GM12878 (cell line): ENCODE measurements around the gene FLNC. TPM values are rescaled to one million over a fixed set of nuclear protein-coding genes. Genes with fewer than 3 reads are reported as not detected.

ENCODE experiments used
- ATAC-seq: fragments of 200-7000 bp; cut with Tn5 transposase; 3 replicates; pipeline ENCODE4 v1.9.1; 2020; ENCODE audit warnings: mild to moderate bottlenecking, moderate library complexity
- BruUV-seq: library from RNA; stranded (reverse); fragments of 400-500 nt; replicated peaks from 2 replicates; lab custom pipeline; 2021; lab: Mats Ljungman, UMichigan
- CTCF ChIA-PET: fragments of 300-600 bp; sonication (Branson Sonifier 250); formaldehyde crosslinking; extraction: SDS; loops from one replicate; lab custom pipeline; 2021; ENCODE audit warnings: inconsistent platforms; lab: Yijun Ruan, JAX
- POLR2A ChIA-PET: fragments of 350-600 bp; formaldehyde crosslinking; extraction: SDS; loops from one replicate; lab custom pipeline; 2021; ENCODE audit warnings: inconsistent platforms; lab: Charles Lee
- RAD21 ChIA-PET: fragments of 300-600 bp; sonication (Branson Sonifier 250); formaldehyde crosslinking; loops from one replicate; lab custom pipeline; 2023; ENCODE audit warnings: antibody characterized with exemption; ENCODE audit not compliant: unreplicated experiment; lab: Charles Lee
- SMC1A ChIA-PET: fragments of 300-600 bp; sonication (Branson Sonifier 250); formaldehyde crosslinking; loops from one replicate; lab custom pipeline; 2023; ENCODE audit not compliant: unreplicated experiment, uncharacterized antibody; lab: Charles Lee
- DNase-seq: peaks from one replicate; pipeline ENCODE4 v3.0.0-alpha.2; 2011; ENCODE audit warnings: low read depth, low spot score
- FAIRE-seq: peaks from 3 replicates; lab custom pipeline; 2011; peaks lifted over from hg19 to GRCh38; lab: Jason Lieb, UNC
- H2AFZ ChIP-seq: 2 replicates; pipeline ENCODE4 v1.6.0; 2011; ENCODE audit warnings: low read depth, low read length, control low read depth; ENCODE audit not compliant: control insufficient read depth
- H3K27ac ChIP-seq: 2 replicates; pipeline ENCODE4 v1.5.1; 2011; ENCODE audit warnings: control low read depth; ENCODE audit not compliant: control insufficient read depth, insufficient read depth
- H3K27me3 ChIP-seq, 2 experiments: replicated peaks in 1 of 2; 2 replicates each; pipeline versions ENCODE4 v1.6.0 to v1.6.1; 2011; ENCODE audit warnings: low read length in 1 of 2; ENCODE audit not compliant: control insufficient read depth in 2 of 2, insufficient read depth in 2 of 2
- H3K36me3 ChIP-seq, 2 experiments: 2 replicates each; pipeline ENCODE4 v1.5.1; 2011; ENCODE audit warnings: low read length in 1 of 2; ENCODE audit not compliant: control insufficient read depth in 2 of 2, insufficient read depth in 2 of 2
- H3K4me1 ChIP-seq: 2 replicates; pipeline ENCODE4 v1.6.1; 2011; ENCODE audit warnings: mild to moderate bottlenecking, low read length, moderate library complexity, mixed read lengths; ENCODE audit not compliant: control insufficient read depth, insufficient read depth
- H3K4me2 ChIP-seq: 2 replicates; pipeline ENCODE4 v1.6.0; 2011; ENCODE audit warnings: control low read depth; ENCODE audit not compliant: control insufficient read depth, insufficient read depth
- H3K4me3 ChIP-seq: fragments of 200-600 bp; sonication (generic); 2 replicates; pipeline ENCODE4 v1.5.1; 2016
- H3K79me2 ChIP-seq: 2 replicates; pipeline ENCODE4 v1.6.0; 2011; ENCODE audit warnings: low read length; ENCODE audit not compliant: control insufficient read depth, insufficient read depth
- H3K9ac ChIP-seq: 2 replicates; pipeline ENCODE4 v1.8.0; 2011; ENCODE audit warnings: low read length, control low read depth, mixed read lengths; ENCODE audit not compliant: control insufficient read depth, insufficient read depth
- H3K9me3 ChIP-seq: replicated peaks from 3 replicates; pipeline ENCODE4 v1.5.1; 2011; ENCODE audit warnings: mild to moderate bottlenecking, low read length; ENCODE audit not compliant: control insufficient read depth, insufficient read depth
- H4K20me1 ChIP-seq: 2 replicates; pipeline ENCODE4 v1.6.0; 2011; ENCODE audit not compliant: control insufficient read depth, insufficient read depth
- ASH2L ChIP-seq: fragments of 300-600, 200-600 bp; sonication (generic); IDR thresholded peaks from 2 replicates; pipeline ENCODE4 v1.6.1; 2017; ENCODE audit warnings: low read depth, mild to moderate bottlenecking, borderline replicate concordance
- IKZF2 ChIP-seq, 2 experiments: fragments of 450-650 bp; IDR thresholded peaks; 2 replicates each; pipeline ENCODE4 v1.6.1; 2017; ENCODE audit warnings: mild to moderate bottlenecking in 2 of 2, moderate library complexity in 2 of 2
- IRF4 ChIP-seq: IDR thresholded peaks from 2 replicates; pipeline ENCODE4 v1.6.1; 2011; ENCODE audit warnings: low read depth, low read length
- JUNB ChIP-seq: IDR thresholded peaks from 2 replicates; pipeline ENCODE4 v1.6.1; 2016; ENCODE audit warnings: antibody characterized with exemption, mild to moderate bottlenecking
- WGBS: methylation state at CpG from one replicate; pipeline ENCODE4 v1.1.6; 2016; ENCODE audit warnings: low lambda C conversion rate; ENCODE audit not compliant: insufficient replicate concordance, insufficient coverage; ENCODE audit errors: missing lambda C conversion rate; 5-methylcytosine and 5-hydroxymethylcytosine counted together
- in situ Hi-C: fragments of 300-500 bp; cut with MboI; formaldehyde crosslinking; loops from 9 replicates; pipeline ENCODE4 v1.14.3; 2018; ENCODE audit warnings: mixed read lengths
- intact Hi-C: fragments of 100-400 bp; cut with micrococcal nuclease; formaldehyde crosslinking; loops from one replicate; pipeline ENCODE4 v1.14.2; 2022; ENCODE audit not compliant: unreplicated experiment
- polyA plus RNA-seq, 11 experiments: library from polyadenylated mRNA; depleted of rRNA in 4 of 11; unstranded in 6 of 11; stranded (reverse) in 5 of 11; fragments of >200 nt; fragmentation: Nextera tagmentation in 4 of 11; fragmentation: Illumina TruSeq in 1 of 11; extraction: Ambion mirVana in 4 of 11; extraction: Trizol in 1 of 11; gene quantifications; 1 replicate in 1 of 11; 2 replicates in 10 of 11; pipeline versions ENCODE4 v1.2.1 to v1.2.3, GENCODE V29; 2011 to 2016; ENCODE audit warnings: inconsistent platforms in 2 of 11, missing spikeins in 2 of 11, low read depth in 1 of 11
- total RNA-seq, 4 experiments: library from RNA; depleted of rRNA in 3 of 4; stranded (reverse); fragments of >200 nt in 3 of 4; fragmentation: Illumina TruSeq in 1 of 4; extraction: Trizol in 1 of 4; gene quantifications; 2 replicates each; pipeline versions ENCODE4 v1.2.1 to v1.2.3, GENCODE V29; 2013 to 2021
- TF ChIP-seq, protein P1 (sequence below): IDR thresholded peaks from 2 replicates; pipeline ENCODE4 v1.6.1; 2011; ENCODE audit warnings: low read depth, low read length, improper control_type of control experiment, borderline replicate concordance
- TF ChIP-seq, protein P2 (sequence below): fragments of 150-350 bp; IDR thresholded peaks from 2 replicates; pipeline ENCODE4 v1.6.1; 2016; ENCODE audit warnings: low read depth, low read length

FLNC gene
- total and polyA plus RNA-seq, 10 of the 15 experiments (the other 5 are each of a cell fraction or from before 2014, with no cell fraction given): 0.01 to 0.21 (median 0.06) TPM; not detected in 3

GRCh38 chr7:128804484-128804883, 25.7 kb upstream of the FLNC start:
- Histone ChIP-seq H3K27me3 (no peaks in the 10 kb centered on the region), H4K20me1 (no peaks in the 10 kb centered on the region), H3K9me3 (no peaks in the 10 kb centered on the region), H3K27ac (no peak overlapping the region), H3K9ac (no peak overlapping the region), H3K36me3 (no peaks in the 10 kb centered on the region), H3K4me1 (no peaks in the 10 kb centered on the region), H3K79me2 (no peaks in the 10 kb centered on the region), H3K4me2 (no peak overlapping the region), H2AFZ (no peak overlapping the region), H3K4me3 (no peak overlapping the region)
- no TSS peak for BruUV-seq
- ChIA-PET CTCF (no interaction called here), RAD21 (no interaction called here), POLR2A (no interaction called here), SMC1A (interaction anchor here (1.3 kb wide), 1 partner anchor 24 kb away, joined by 3 read pairs; no protein-coding TSS in a partner anchor)
- in situ Hi-C loops: no loop called here
- DNase-seq (no peak), ATAC-seq (no peak), FAIRE-seq (no peak)
- WGBS: 80% methylated on average over 6 of the region's 6 CpGs
- intact Hi-C loops: no loop called here
- TF ChIP-seq, protein P1, sequence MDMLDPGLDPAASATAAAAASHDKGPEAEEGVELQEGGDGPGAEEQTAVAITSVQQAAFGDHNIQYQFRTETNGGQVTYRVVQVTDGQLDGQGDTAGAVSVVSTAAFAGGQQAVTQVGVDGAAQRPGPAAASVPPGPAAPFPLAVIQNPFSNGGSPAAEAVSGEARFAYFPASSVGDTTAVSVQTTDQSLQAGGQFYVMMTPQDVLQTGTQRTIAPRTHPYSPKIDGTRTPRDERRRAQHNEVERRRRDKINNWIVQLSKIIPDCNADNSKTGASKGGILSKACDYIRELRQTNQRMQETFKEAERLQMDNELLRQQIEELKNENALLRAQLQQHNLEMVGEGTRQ: no peak
- TF ChIP-seq JUNB (no peak), ASH2L (no peak), IKZF2 (IDR thresholded peaks at IDR 0.05) (no peak), IRF4 (no peak)
- TF ChIP-seq, protein P2, sequence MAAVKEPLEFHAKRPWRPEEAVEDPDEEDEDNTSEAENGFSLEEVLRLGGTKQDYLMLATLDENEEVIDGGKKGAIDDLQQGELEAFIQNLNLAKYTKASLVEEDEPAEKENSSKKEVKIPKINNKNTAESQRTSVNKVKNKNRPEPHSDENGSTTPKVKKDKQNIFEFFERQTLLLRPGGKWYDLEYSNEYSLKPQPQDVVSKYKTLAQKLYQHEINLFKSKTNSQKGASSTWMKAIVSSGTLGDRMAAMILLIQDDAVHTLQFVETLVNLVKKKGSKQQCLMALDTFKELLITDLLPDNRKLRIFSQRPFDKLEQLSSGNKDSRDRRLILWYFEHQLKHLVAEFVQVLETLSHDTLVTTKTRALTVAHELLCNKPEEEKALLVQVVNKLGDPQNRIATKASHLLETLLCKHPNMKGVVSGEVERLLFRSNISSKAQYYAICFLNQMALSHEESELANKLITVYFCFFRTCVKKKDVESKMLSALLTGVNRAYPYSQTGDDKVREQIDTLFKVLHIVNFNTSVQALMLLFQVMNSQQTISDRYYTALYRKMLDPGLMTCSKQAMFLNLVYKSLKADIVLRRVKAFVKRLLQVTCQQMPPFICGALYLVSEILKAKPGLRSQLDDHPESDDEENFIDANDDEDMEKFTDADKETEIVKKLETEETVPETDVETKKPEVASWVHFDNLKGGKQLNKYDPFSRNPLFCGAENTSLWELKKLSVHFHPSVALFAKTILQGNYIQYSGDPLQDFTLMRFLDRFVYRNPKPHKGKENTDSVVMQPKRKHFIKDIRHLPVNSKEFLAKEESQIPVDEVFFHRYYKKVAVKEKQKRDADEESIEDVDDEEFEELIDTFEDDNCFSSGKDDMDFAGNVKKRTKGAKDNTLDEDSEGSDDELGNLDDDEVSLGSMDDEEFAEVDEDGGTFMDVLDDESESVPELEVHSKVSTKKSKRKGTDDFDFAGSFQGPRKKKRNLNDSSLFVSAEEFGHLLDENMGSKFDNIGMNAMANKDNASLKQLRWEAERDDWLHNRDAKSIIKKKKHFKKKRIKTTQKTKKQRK: no peak
